Muscle layer of duodenum (tissue), 2 donors: ENCODE results near the gene TMC8.

Experiments
- H3K27ac ChIP-seq: one replicate; pipeline ENCODE4 v1.7.0; 2013; ENCODE audit warnings: mild to moderate bottlenecking, low read length
- H3K27me3 ChIP-seq: one replicate; pipeline ENCODE4 v1.7.0; 2013; ENCODE audit warnings: low read depth, mild to moderate bottlenecking, control low read depth, low read length
- H3K36me3 ChIP-seq, 2 donors: one replicate each; pipeline ENCODE4 v1.7.0; 2013; ENCODE audit warnings: low read length in 2 of 2, control low read depth in 1 of 2, mild to moderate bottlenecking in 1 of 2; ENCODE audit not compliant: insufficient read depth in 2 of 2, control insufficient read depth in 1 of 2
- H3K4me1 ChIP-seq, 2 donors: one replicate each; pipeline ENCODE4 v1.7.0; 2013; ENCODE audit warnings: low read length in 2 of 2, mild to moderate bottlenecking in 2 of 2, control low read depth in 1 of 2, moderate library complexity in 1 of 2; ENCODE audit not compliant: insufficient read depth in 2 of 2, control insufficient read depth in 1 of 2
- H3K4me3 ChIP-seq, 2 donors: one replicate each; pipeline ENCODE4 v1.7.0; 2013; ENCODE audit warnings: low read length in 2 of 2, low read depth in 1 of 2, mild to moderate bottlenecking in 1 of 2
- H3K9me3 ChIP-seq, 2 donors: one replicate each; pipeline ENCODE4 v1.7.0; 2013; ENCODE audit warnings: low read length in 2 of 2, control low read depth in 1 of 2, mild to moderate bottlenecking in 1 of 2; ENCODE audit not compliant: control insufficient read depth in 1 of 2
- donor health status: healthy.

Gene TMC8

DNA sequence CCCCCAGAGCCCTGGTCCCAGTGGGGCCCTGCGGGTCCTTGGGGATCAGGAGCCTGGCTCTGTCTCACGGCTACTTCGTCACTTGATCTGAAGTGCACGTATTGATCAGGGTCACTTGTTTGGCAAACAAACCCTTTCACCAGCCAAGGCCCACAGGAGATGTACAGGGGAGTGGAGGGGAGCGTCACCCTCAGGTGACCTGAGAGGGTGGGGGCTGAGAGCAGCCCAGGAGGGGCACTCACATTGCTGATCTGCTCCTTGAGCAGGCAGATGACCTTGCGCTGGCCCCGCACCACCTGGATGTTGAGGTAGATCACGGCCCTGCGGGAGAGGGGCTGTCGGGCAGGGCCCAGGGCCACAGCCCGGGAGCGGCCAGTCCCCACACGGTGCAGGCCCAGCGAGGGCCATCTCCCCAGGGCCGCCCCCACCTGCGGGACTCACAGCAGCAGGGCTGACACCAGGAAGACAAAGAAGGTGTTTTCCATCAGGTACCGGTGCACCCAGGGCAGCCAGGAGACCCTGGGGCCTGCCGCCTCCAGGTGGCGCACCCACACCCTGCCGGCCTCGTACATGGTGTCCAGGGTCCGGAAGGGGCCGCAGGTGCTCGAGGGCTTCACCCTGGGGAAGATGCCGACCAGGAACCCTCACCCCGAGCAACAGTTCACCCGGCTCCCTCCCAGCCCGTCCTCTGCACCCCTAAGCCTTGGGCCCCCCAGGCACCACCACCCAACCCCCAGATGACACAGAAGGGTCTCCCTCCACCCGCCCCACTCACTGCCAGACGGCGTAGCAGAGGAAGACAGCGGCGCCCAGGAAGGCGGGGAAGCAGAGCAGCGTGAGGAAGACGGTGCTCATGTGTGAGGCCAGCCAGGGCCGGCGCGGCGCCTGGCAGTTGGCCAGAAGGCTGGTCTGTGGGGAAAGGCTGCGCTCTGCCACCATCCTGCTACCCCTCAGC, 13.3 kb upstream of the TMC8 start:
- Histone ChIP-seq H3K27me3 (no peaks in the 10 kb centered on the region), H3K9me3 (no peaks in the 10 kb centered on the region), H3K4me3 (no peak overlapping the region), H3K27ac (no peak overlapping the region), H3K36me3 (peaks cover 0 to 4% of the 10 kb centered on the region in 2 donors), H3K4me1 (peaks cover 0 to 9% of the 10 kb centered on the region in 2 donors)

DNA sequence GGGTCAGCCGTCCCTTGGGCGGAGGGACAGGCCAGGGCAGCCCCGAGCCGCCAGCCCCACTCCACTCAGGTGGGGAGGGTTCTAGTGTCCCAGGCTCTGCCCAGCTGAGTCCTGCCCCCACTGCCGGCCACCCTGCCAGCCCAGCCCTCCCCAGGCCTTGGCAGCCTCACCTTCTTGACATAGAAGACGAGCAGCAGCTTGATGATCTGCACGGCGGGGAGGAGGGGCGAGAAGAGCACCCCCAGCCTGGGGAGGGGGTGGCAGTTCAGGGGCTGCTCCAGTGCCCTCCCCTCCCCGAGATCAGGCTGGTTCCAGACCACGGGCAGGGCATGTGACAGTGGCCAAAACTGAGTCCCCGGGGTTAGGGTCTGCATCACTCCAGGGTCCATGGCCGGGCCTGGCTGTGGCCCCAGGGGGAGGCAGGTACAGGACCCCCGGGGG, 11.8 kb upstream of the TMC8 start:
- no peaks in the 10 kb centered on the region for H3K27me3 ChIP-seq
- H3K4me1 ChIP-seq: peaks cover 0 to 2% of the 10 kb centered on the region in 2 donors
- peaks cover 3 to 4% of the 10 kb centered on the region in 2 donors for H3K36me3 ChIP-seq
- H3K4me3 ChIP-seq: no peak overlapping the region
- H3K27ac ChIP-seq: no peak overlapping the region
- H3K9me3 ChIP-seq: no peaks in the 10 kb centered on the region

DNA sequence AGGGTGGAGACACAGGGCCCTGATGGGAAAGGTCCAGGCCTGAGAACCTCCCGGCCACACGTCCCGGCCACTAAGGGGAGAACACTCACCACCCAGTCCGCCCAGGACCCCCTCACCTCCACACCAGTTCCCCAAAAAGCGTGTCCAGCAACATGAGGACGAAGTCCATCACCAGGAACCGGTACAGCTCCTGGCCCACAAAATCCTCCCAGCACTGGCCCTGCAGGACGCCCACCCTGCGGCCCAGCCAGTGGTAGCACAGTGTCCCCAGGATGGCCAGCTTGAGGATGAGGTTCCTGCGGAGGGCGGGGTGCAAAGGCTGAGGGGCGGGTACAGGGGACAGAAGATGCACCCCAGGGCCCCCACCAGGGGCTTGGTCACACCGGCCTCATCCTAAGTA, 10.0 kb upstream of the TMC8 start:
- H3K4me1 ChIP-seq: peaks cover 0 to 12% of the 10 kb centered on the region in 2 donors
- H3K27ac ChIP-seq: no peak overlapping the region
- H3K36me3 ChIP-seq: peaks cover 0 to 3% of the 10 kb centered on the region in 2 donors
- no peaks in the 10 kb centered on the region for H3K27me3 ChIP-seq
- H3K4me3 ChIP-seq: no peak overlapping the region
- H3K9me3 ChIP-seq: no peaks in the 10 kb centered on the region

GRCh38 chr17:78120971-78121800, 9.4 kb upstream of the TMC8 start:
- H3K4me3 ChIP-seq: no peak overlapping the region
- no peak overlapping the region for H3K27ac ChIP-seq

DNA sequence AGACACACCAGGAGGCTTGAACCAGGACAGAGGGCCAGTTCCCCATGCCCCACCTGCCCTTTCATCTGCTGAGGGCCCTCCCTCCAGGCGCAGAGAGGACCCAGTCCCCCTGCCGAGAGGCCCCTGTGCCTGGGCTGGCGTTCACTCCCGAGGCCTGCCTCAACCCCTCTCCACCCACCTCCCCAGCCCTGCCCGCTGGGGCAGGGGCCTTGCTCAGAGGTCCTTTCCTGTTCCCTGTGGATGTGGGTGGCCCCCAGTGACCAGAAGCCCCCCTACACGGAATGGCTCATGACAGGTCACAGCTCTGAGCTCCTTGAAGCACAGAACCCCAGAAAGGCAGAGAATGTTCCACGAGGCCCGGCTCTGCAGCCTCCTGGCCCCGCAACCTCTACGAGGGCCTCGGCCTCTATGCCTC, 8.8 kb upstream of the TMC8 start:
- Histone ChIP-seq H3K4me3 (no peak overlapping the region), H3K36me3 (peaks cover 0 to 3% of the 10 kb centered on the region in 2 donors), H3K27ac (no peak overlapping the region), H3K9me3 (no peaks in the 10 kb centered on the region), H3K27me3 (no peaks in the 10 kb centered on the region), H3K4me1 (peaks cover under 1 to 25% of the 10 kb centered on the region in 2 donors)

More at GRCh38 chr17:78120971-78121800, 9.4 kb upstream of the TMC8 start:
- H3K36me3 ChIP-seq: peaks cover 0 to 3% of the 10 kb centered on the region in 2 donors
- peaks cover 0 to 18% of the 10 kb centered on the region in 2 donors for H3K4me1 ChIP-seq
- H3K27me3 ChIP-seq: no peaks in the 10 kb centered on the region
- no peaks in the 10 kb centered on the region for H3K9me3 ChIP-seq

GRCh38 chr17:78122216-78122930, 8.2 kb upstream of the TMC8 start:
- Histone ChIP-seq H3K36me3 (peaks cover 0 to 3% of the 10 kb centered on the region in 2 donors), H3K4me1 (peaks cover 6 to 30% of the 10 kb centered on the region in 2 donors), H3K27me3 (no peaks in the 10 kb centered on the region), H3K9me3 (no peaks in the 10 kb centered on the region), H3K27ac (no peak overlapping the region), H3K4me3 (no peak overlapping the region)

DNA sequence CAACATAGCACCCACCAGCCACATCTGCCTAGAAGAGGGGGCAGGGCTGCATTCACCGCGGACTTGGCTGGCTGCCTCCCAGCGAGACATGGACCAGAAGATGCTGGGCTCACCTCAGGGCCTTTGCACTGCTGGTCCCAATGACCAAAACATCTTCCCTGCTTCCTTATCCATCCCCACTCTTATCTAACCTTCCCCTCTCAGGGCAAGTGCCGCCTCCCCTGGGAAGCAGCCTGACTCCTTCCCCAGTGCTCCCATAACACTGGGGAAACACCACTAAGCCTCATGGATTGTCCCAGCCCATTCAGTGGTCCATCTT, 7.7 kb upstream of the TMC8 start:
- Histone ChIP-seq H3K36me3 (peaks cover 0 to 3% of the 10 kb centered on the region in 2 donors), H3K27ac (no peak overlapping the region), H3K27me3 (no peaks in the 10 kb centered on the region)

GRCh38 chr17:78123258-78123929, 7.2 kb upstream of the TMC8 start:
- H3K36me3 ChIP-seq: peaks cover 0 to 3% of the 10 kb centered on the region in 2 donors
- no peak overlapping the region for H3K27ac ChIP-seq

More for the DNA sequence above, 7.7 kb upstream of the TMC8 start:
- no peak overlapping the region for H3K4me3 ChIP-seq
- H3K4me1 ChIP-seq: peaks cover 6 to 34% of the 10 kb centered on the region in 2 donors
- H3K9me3 ChIP-seq: no peaks in the 10 kb centered on the region

DNA sequence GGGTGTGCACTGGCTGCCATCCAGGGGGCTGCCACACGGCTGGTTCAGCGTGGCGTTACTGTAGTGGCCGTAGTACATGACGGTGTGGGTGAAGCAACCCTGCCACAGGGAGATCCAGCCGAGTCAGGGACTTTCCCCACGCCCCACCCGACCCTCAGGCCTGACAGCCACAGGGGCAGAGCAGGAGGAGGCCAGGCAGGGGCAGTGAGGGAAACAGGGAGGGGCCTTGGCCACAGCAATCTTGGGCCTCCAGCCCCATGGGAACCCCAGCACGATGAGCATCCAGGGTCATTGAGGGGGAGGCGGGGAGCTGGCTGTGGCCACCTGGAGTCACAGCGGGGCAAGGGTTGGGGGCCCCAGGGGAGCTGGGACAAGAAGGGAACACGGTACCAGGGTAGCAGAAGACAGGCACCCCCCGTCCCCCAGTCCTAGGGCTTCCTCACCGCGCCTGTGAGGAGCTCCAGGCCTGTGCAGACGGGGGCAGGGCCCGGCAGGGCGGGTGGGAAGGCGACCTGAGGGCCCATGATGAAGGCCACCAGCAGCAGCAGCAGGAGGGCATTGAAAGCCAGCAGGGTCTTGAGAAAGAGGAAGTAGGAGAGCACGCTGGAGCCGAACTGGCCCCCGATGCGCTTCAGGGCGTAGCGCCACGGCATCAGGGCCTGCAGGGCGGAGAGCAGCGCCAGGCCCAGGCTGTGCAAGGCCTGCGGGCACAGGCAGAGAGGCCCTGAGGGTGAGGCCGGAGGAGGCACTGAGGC, 6.3 kb upstream of the TMC8 start:
- Histone ChIP-seq H3K36me3 (peaks cover 0 to 3% of the 10 kb centered on the region in 2 donors), H3K27ac (no peak overlapping the region), H3K27me3 (no peaks in the 10 kb centered on the region), H3K4me1 (peaks cover 6 to 46% of the 10 kb centered on the region in 2 donors), H3K4me3 (no peak overlapping the region), H3K9me3 (no peaks in the 10 kb centered on the region)

More at GRCh38 chr17:78123258-78123929, 7.2 kb upstream of the TMC8 start:
- Histone ChIP-seq H3K4me1 (peaks cover 6 to 38% of the 10 kb centered on the region in 2 donors), H3K4me3 (no peak overlapping the region), H3K27me3 (no peaks in the 10 kb centered on the region), H3K9me3 (no peaks in the 10 kb centered on the region)

DNA sequence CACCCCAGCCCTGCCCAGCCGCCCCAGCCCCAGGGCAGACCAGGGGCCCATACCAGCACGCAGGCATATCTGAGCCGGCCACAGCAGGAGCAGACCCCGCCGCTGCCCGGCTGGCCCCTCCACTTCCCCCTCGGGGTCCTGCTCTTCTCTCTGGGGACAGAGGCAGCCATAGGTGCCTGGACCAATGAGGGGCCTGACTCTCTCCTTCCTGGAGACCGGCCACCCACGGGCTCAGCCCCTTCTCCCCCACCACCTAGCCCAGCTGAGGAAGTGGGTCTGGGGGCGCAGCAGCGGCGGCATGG, 5.8 kb upstream of the TMC8 start:
- H3K9me3 ChIP-seq: no peaks in the 10 kb centered on the region
- H3K4me3 ChIP-seq: no peak overlapping the region
- H3K36me3 ChIP-seq: peaks cover 0 to 3% of the 10 kb centered on the region in 2 donors
- H3K27me3 ChIP-seq: no peaks in the 10 kb centered on the region
- H3K4me1 ChIP-seq: peaks cover 8 to 50% of the 10 kb centered on the region in 2 donors
- no peak overlapping the region for H3K27ac ChIP-seq
